ENCODE measurements around the gene MLPH. TPM values are rescaled to one million over a fixed set of nuclear protein-coding genes. Genes with fewer than 3 reads are reported as not detected.
A peak's percentile ranks its signal among the peaks of the same experiment; 100 is the strongest.

The MLPH gene
- total RNA-seq, 1 donor from 2014 or later = 34.6 TPM

DNA sequence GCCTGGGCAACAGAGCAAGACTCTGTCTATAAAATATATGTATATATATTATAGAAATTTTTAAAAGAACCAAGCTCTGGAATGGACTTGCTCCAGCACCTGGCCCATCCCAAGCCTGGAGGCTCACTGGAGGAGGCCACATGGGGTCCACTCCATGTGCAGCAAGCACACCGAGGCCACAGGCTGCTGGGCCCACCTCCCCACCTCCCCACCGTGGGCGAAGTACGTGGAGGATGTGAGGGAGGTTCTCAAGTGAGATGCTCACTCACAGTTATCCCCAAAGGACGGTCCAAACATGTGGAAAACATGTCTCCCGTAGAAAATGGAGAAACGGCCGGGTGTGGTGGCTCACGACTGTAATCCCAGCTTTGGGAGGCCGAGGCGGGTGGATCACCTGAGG lies 117.3 kb downstream of the MLPH start:
- Histone ChIP-seq H3K27ac (peak overlapping the region; percentile 63), H3K36me3 (no peaks in the 10 kb centered on the region), H3K9me3 (no peaks in the 10 kb centered on the region), H3K4me1 (peaks cover 16% of the 10 kb centered on the region), H3K4me3 (no peak overlapping the region), H3K27me3 (no peaks in the 10 kb centered on the region)
- TF ChIP-seq POLR2AphosphoS5 (IDR thresholded peaks at IDR 0.05; ENCODE audit: insufficient read depth in 1 of 2, low read depth in 1 of 2) (no peak), POLR2A (IDR thresholded peaks at IDR 0.05) (no peak)
- TF ChIP-seq, protein P1, sequence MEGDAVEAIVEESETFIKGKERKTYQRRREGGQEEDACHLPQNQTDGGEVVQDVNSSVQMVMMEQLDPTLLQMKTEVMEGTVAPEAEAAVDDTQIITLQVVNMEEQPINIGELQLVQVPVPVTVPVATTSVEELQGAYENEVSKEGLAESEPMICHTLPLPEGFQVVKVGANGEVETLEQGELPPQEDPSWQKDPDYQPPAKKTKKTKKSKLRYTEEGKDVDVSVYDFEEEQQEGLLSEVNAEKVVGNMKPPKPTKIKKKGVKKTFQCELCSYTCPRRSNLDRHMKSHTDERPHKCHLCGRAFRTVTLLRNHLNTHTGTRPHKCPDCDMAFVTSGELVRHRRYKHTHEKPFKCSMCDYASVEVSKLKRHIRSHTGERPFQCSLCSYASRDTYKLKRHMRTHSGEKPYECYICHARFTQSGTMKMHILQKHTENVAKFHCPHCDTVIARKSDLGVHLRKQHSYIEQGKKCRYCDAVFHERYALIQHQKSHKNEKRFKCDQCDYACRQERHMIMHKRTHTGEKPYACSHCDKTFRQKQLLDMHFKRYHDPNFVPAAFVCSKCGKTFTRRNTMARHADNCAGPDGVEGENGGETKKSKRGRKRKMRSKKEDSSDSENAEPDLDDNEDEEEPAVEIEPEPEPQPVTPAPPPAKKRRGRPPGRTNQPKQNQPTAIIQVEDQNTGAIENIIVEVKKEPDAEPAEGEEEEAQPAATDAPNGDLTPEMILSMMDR (IDR thresholded peaks at IDR 0.05) = no peak
- intact Hi-C loops (cut with DNase I) = no loop called here
- no peak for DNase-seq (ENCODE audit: extremely low spot score in 2 of 2)

Small RNAs within 50 kb of the gene (microRNA-seq; reads per million reads assigned to microRNA genes)
- gene MIR6811 (ENCODE audit: borderline number of aligned reads, borderline replicate concordance) = not detected

Small RNAs within 50 kb of the gene (small RNA-seq; reads per million reads assigned to genes)
- not detected for gene MIR6811
- gene RNU6-1140P = not detected

Other genes with a start within 250 kb of the MLPH start
- gene COL6A3, start 73.1 kb upstream of the MLPH start, total RNA-seq = 315 TPM
- not detected for gene PRLH, start 79.3 kb downstream of the MLPH start, total RNA-seq
- not detected for gene RAB17, start 103.5 kb downstream of the MLPH start, total RNA-seq
- 132 TPM for gene LRRFIP1, start 140.3 kb downstream of the MLPH start, total RNA-seq